ENCODE data around the gene ITPR3.

The ITPR3 gene

GRCh38 chr6:33724102-33725023 lies 103.2 kb downstream of the ITPR3 start:
- no peak for DNase-seq

DNA sequence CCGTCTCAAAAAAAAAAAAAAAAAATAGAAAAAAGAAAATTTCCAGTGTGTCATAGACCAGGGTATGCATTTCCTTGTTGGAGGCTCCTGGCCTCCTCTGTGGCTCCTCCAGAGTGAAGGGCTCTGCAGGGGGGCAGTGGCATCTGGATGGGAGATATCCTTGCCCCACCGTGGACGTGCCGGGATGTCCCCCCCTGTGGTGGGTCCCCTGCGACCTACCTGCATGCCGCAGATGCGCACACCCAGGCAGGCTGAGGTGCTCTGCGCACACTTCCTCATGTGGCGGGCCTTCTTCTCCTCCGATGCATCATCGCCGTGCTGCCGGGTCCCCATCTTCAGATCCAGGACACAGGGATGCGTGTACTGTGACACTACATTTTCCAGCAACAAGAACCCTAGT lies 104.1 kb downstream of the ITPR3 start:
- no peak for DNase-seq

GRCh38 chr6:33725891-33726673 lies 105.0 kb downstream of the ITPR3 start:
- no peak for DNase-seq

DNA sequence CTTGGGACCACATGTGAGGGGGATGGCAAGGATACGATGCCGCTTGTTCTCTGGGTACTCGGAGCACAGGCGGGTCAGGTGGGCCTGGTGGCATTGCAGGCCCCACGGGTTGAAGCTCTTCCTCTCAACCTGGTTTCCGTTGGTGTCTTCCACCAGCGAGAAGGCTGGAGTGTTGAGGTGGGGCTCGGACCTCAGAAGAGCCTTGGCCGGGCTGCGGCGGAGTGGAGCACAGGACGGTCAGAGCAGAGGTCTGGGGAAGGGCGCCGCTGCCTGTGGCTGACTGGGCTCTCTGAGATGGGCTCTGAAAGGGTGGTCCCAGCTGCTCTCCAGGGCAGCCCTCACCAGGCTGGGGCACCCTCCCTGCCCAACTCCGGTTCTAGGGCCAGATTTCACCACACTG lies 105.6 kb downstream of the ITPR3 start:
- no peak for DNase-seq

- DNase-seq: no peak
These were observed 106.0 kb downstream of the ITPR3 start for GRCh38 chr6:33727126-33727525.

DNA sequence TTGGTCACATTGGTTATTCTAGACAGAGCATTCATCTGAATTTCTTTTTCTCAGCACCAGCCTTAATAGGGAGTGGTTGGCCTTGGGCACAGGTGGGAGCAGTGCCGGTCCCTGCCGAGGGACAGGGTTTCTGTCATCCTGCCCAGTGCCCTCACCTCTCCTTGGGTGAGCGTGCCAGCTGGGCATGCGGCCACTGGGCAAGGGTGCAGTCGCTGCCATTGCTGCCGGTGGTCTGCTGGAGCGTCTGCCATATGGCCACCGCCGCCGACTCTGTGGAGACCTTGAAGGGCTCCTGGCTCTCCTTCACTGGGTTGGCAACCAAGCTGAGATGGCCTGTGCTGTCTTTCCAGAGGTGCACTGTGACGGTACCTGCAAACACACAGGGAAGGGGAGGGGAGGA lies 106.8 kb downstream of the ITPR3 start:
- no peak for DNase-seq

- DNase-seq: no peak
These were observed 107.3 kb downstream of the ITPR3 start for GRCh38 chr6:33728438-33728837.

DNA sequence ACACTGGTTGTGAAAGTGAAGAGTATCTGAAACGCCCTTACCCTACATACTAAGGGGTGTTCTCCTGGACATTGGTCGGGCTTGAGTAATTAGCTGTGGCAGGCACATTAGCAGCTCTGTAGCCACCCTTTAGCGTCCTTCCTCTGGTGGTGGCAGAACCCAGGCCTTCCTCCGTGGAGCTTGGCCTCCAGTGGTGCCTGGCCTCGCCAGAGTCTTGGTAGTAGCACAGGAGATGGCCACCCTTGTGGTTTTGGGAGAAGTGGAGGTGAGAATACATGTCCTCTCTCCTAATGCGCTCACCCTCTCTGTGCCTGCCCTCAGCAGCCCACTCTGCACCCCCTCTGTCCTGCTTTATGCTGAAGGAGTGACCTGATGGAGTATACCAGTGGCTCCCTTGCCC lies 107.9 kb downstream of the ITPR3 start:
- no peak for DNase-seq

- no peak for DNase-seq
These were observed 109.5 kb downstream of the ITPR3 start for GRCh38 chr6:33730611-33731010.

DNA sequence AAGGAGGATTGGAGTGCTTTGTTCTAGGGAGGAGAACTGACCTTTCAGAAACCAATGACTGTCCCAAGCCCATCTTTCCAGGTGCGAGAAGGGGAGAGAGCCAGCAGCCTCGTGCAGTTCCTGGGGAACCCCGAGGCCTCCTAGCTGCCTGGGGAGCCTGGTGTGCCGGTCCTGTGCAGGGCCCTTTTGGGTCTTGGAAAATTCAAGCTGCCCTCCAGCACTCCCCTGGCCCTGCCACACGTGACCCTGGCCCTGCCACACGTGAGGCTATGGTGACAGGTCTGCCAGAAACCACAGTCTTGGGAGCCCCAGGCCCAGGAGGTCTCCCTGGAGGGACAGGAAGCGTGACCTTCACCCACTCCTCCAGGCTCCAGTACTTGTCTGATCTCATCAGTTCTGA lies 109.9 kb downstream of the ITPR3 start:
- no peak for DNase-seq

DNA sequence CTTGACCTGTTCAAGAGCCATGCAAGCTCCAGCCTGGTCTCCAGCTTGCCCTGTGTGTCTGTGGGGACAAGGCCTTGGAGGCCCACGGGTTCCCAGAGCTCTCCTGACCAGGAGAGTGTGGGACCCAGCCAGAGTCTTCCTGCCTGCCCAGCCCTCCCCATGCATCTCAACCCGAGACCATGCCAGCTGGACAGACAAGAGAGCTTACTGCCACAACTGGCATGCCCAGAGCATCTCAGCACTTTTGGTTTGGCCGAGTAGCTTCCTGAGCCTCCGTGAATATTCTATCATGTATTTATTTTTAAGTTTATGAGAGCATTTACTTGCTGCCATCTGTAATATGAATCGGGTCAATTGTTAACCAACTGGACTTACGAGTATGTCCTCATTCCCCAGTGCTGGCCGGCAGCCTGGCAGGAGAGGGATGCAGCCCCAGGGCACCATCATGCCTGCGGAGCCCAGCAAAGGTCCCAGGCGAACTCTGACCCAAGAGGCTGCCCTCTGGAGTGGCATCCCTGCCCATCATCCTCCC lies 110.7 kb downstream of the ITPR3 start:
- DNase-seq: no peak

GRCh38 chr6:33732385-33732784 lies 111.3 kb downstream of the ITPR3 start:
- no peak for DNase-seq

GRCh38 chr6:33732817-33733708 lies 111.9 kb downstream of the ITPR3 start:
- DNase-seq: no peak

- no peak for DNase-seq
These were observed 112.5 kb downstream of the ITPR3 start for GRCh38 chr6:33733709-33734007.

- no peak for DNase-seq
These were observed 114.1 kb downstream of the ITPR3 start for GRCh38 chr6:33735216-33735615.

DNA sequence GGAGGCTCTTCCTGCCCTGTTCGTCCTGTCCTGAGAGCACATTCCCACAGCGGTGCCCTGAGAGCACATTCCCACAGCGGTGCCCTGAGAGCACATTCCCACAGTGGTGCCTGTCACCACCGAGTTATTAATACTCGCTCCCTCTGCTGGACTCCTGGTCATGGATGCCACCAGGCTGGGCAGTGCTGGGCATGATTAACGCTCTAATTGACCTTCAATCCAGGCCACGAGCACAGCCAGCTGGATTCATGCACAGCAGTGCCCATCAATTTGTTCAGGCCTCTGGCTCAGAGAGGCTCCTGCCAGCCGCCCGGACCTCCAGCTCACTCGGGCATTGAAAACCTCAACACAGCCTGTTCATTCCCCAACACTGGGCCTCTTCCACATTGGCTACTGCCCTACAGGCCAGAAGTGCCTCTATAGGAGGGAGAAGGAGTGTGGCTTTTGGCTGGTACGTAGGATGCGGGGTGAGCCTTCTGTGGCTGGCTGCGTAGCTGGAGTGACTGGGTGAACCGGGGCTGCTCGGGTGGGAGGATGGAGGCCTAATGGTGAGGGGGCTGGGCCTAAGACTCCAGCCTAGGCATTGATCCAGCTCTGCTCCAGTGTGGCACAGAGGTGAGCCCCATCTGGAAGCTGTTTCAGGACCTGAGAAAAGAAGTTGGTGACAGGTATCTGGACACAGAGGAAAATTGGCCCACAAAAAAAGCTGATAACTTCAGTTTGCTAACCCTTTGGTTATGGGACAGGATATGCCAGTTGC lies 116.3 kb downstream of the ITPR3 start:
- no peak for DNase-seq

- no peak for DNase-seq
These were observed 117.0 kb downstream of the ITPR3 start for GRCh38 chr6:33738153-33738552.

DNA sequence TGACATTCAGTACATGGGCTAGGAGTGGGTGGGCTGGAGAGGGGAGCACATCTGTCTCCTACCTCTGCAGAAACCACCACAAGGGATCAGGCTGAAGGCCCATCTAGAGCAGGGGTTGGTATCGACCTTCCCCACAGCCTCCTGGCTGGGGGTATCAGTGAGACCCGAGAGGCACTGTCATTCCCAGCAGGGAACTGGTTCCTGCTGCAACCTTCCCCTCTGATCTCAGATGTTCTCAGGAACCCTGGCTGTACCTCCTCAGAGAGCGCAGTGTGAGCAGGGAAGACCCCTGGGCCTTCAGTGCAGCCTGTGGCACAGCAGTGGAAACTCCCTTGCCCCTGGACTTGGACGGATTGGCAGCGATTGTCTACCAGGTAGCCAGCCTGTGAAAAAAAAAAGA lies 117.8 kb downstream of the ITPR3 start:
- no peak for DNase-seq

GRCh38 chr6:33739571-33739970 lies 118.4 kb downstream of the ITPR3 start:
- DNase-seq: no peak

GRCh38 chr6:33740204-33740608 lies 119.1 kb downstream of the ITPR3 start:
- no peak for DNase-seq

DNA sequence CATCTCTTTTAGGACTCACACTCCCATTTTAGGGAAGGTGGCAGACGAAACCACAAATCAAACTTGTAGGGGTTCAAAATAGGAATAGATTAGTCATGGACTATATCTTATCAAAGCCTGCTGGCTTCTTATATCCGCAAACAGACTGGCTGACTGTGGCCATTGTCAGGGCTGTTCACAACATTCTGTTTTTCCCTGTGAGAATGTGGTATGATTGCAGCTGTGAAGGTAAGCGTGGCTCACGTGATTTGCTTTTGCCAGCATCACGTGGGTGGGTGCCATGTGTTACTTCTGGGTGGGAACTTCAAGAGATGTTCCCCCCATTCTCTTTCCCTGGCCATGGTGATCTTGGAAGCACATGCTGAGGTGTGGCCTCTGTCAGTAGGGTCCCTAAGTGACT lies 119.7 kb downstream of the ITPR3 start:
- DNase-seq: no peak

GRCh38 chr6:33742092-33742491 lies 121.0 kb downstream of the ITPR3 start:
- DNase-seq: no peak

Data from NCI-H226 (cell line).